ENCODE results near the gene STK4.

Gene STK4

GRCh38 chr20:45082468-45082867, 116.2 kb downstream of the STK4 start:
- no peak overlapping the region for H2AK5ac ChIP-seq (ENCODE audit: low read depth, low read length)
- H3K14ac ChIP-seq (ENCODE audit: low read length) = no peak overlapping the region
- H2AFZ ChIP-seq (ENCODE audit: low read length) = no peak overlapping the region
- no peak overlapping the region for H4K91ac ChIP-seq (ENCODE audit: low read depth, low read length, poor library complexity)
- no peak overlapping the region for H3K4me3 ChIP-seq (ENCODE audit: low read length in 2 of 2)
- H4K8ac ChIP-seq (ENCODE audit: low read depth, low read length) = no peak overlapping the region
- no peak overlapping the region for H3K9ac ChIP-seq (ENCODE audit: low read depth, low read length, poor library complexity)
- H3K23ac ChIP-seq (ENCODE audit: low read depth, low read length, poor library complexity) = no peak overlapping the region
- no peak overlapping the region for H2BK120ac ChIP-seq (ENCODE audit: low read depth, low read length)
- no peak for DNase-seq (ENCODE audit: low spot score)
- H3K36me3 ChIP-seq (replicated peaks in 1 of 2; ENCODE audit: control insufficient read depth in 2 of 2, insufficient read depth in 2 of 2, low read length in 2 of 2) = peaks cover 6 to 45% of the 10 kb centered on the region in 2 donors
- WGBS, 2 donors (ENCODE audit: extremely low coverage in 2 of 2, insufficient read length in 2 of 2, insufficient replicate concordance in 1 of 2) = no CpG with 5 or more reads among the region's 3 CpGs
- no peak overlapping the region for H2BK5ac ChIP-seq (ENCODE audit: low read length)
- H3K27ac ChIP-seq (replicated peaks; ENCODE audit: low read length) = no peak overlapping the region
- no peaks in the 10 kb centered on the region for H3K27me3 ChIP-seq (ENCODE audit: control insufficient read depth in 3 of 3, insufficient read depth in 3 of 3, low read depth in 1 of 3, low read length in 3 of 3)
- H2BK12ac ChIP-seq (ENCODE audit: low read length) = no peak overlapping the region
- no peak overlapping the region for H2BK15ac ChIP-seq (ENCODE audit: low read length)
- no peak overlapping the region for H3K18ac ChIP-seq (ENCODE audit: low read length)
- H3K4ac ChIP-seq (ENCODE audit: low read length) = no peak overlapping the region
- H3K9me3 ChIP-seq (replicated peaks in 1 of 2; ENCODE audit: control insufficient read depth in 2 of 2, insufficient read depth in 1 of 2, low read depth in 1 of 2, low read length in 2 of 2) = peaks cover 3 to 10% of the 10 kb centered on the region in 2 donors
- no peaks in the 10 kb centered on the region for H3K79me1 ChIP-seq (ENCODE audit: low read depth, low read length)
- H3K4me2 ChIP-seq (ENCODE audit: insufficient read depth, low read length, poor library complexity, severe bottlenecking) = no peak overlapping the region
- H3K4me1 ChIP-seq (ENCODE audit: control insufficient read depth in 2 of 2, insufficient read depth in 1 of 2, low read depth in 1 of 2, low read length in 2 of 2) = no peaks in the 10 kb centered on the region

- no CpG with 5 or more reads among the region's 1 CpG for WGBS, 2 donors (ENCODE audit: extremely low coverage in 2 of 2, insufficient read length in 2 of 2, insufficient replicate concordance in 1 of 2)
- no peak overlapping the region for H3K27ac ChIP-seq (replicated peaks; ENCODE audit: low read length)
- H2BK5ac ChIP-seq (ENCODE audit: low read length) = no peak overlapping the region
- no peak overlapping the region for H3K18ac ChIP-seq (ENCODE audit: low read length)
- no peak overlapping the region for H3K9ac ChIP-seq (ENCODE audit: low read depth, low read length, poor library complexity)
- no peak overlapping the region for H3K14ac ChIP-seq (ENCODE audit: low read length)
- H3K4me2 ChIP-seq (ENCODE audit: insufficient read depth, low read length, poor library complexity, severe bottlenecking) = no peak overlapping the region
- DNase-seq (ENCODE audit: low spot score) = no peak
- no peak overlapping the region for H4K8ac ChIP-seq (ENCODE audit: low read depth, low read length)
- H2BK120ac ChIP-seq (ENCODE audit: low read depth, low read length) = no peak overlapping the region
- H2BK15ac ChIP-seq (ENCODE audit: low read length) = no peak overlapping the region
- H3K9me3 ChIP-seq (replicated peaks in 1 of 2; ENCODE audit: control insufficient read depth in 2 of 2, insufficient read depth in 1 of 2, low read depth in 1 of 2, low read length in 2 of 2) = peaks cover 3 to 10% of the 10 kb centered on the region in 2 donors
- no peaks in the 10 kb centered on the region for H3K79me1 ChIP-seq (ENCODE audit: low read depth, low read length)
- H3K4ac ChIP-seq (ENCODE audit: low read length) = no peak overlapping the region
- no peak overlapping the region for H4K91ac ChIP-seq (ENCODE audit: low read depth, low read length, poor library complexity)
- H2AFZ ChIP-seq (ENCODE audit: low read length) = no peak overlapping the region
- peaks cover 6 to 41% of the 10 kb centered on the region in 2 donors for H3K36me3 ChIP-seq (replicated peaks in 1 of 2; ENCODE audit: control insufficient read depth in 2 of 2, insufficient read depth in 2 of 2, low read length in 2 of 2)
- H3K27me3 ChIP-seq (ENCODE audit: control insufficient read depth in 3 of 3, insufficient read depth in 3 of 3, low read depth in 1 of 3, low read length in 3 of 3) = no peaks in the 10 kb centered on the region
- H3K4me1 ChIP-seq (ENCODE audit: control insufficient read depth in 2 of 2, insufficient read depth in 1 of 2, low read depth in 1 of 2, low read length in 2 of 2) = no peaks in the 10 kb centered on the region
- H2AK5ac ChIP-seq (ENCODE audit: low read depth, low read length) = no peak overlapping the region
- H2BK12ac ChIP-seq (ENCODE audit: low read length) = no peak overlapping the region
- no peak overlapping the region for H3K4me3 ChIP-seq (ENCODE audit: low read length in 2 of 2)
- no peak overlapping the region for H3K23ac ChIP-seq (ENCODE audit: low read depth, low read length, poor library complexity)
Observed at GRCh38 chr20:45083127-45083526, 116.8 kb downstream of the STK4 start.

GRCh38 chr20:45085289-45085688, 119.0 kb downstream of the STK4 start:
- H2AFZ ChIP-seq (ENCODE audit: low read length) = no peak overlapping the region
- H3K18ac ChIP-seq (ENCODE audit: low read length) = no peak overlapping the region
- no peak overlapping the region for H3K9ac ChIP-seq (ENCODE audit: low read depth, low read length, poor library complexity)
- H2BK120ac ChIP-seq (ENCODE audit: low read depth, low read length) = no peak overlapping the region
- H3K4me3 ChIP-seq (ENCODE audit: low read length in 2 of 2) = no peak overlapping the region
- no peak overlapping the region for H2BK5ac ChIP-seq (ENCODE audit: low read length)
- H3K9me3 ChIP-seq (replicated peaks in 1 of 2; ENCODE audit: control insufficient read depth in 2 of 2, insufficient read depth in 1 of 2, low read depth in 1 of 2, low read length in 2 of 2) = peaks cover 3 to 10% of the 10 kb centered on the region in 2 donors
- H2BK15ac ChIP-seq (ENCODE audit: low read length) = no peak overlapping the region
- no peak overlapping the region for H4K8ac ChIP-seq (ENCODE audit: low read depth, low read length)
- H3K4ac ChIP-seq (ENCODE audit: low read length) = no peak overlapping the region
- H4K91ac ChIP-seq (ENCODE audit: low read depth, low read length, poor library complexity) = no peak overlapping the region
- H3K36me3 ChIP-seq (replicated peaks in 1 of 2; ENCODE audit: control insufficient read depth in 2 of 2, insufficient read depth in 2 of 2, low read length in 2 of 2) = peaks cover 3 to 26% of the 10 kb centered on the region in 2 donors
- H2AK5ac ChIP-seq (ENCODE audit: low read depth, low read length) = no peak overlapping the region
- no peak overlapping the region for H2BK12ac ChIP-seq (ENCODE audit: low read length)
- H3K27ac ChIP-seq (replicated peaks; ENCODE audit: low read length) = no peak overlapping the region
- no peak overlapping the region for H3K14ac ChIP-seq (ENCODE audit: low read length)
- H3K27me3 ChIP-seq (ENCODE audit: control insufficient read depth in 3 of 3, insufficient read depth in 3 of 3, low read depth in 1 of 3, low read length in 3 of 3) = no peaks in the 10 kb centered on the region
- no peaks in the 10 kb centered on the region for H3K4me1 ChIP-seq (ENCODE audit: control insufficient read depth in 2 of 2, insufficient read depth in 1 of 2, low read depth in 1 of 2, low read length in 2 of 2)
- H3K23ac ChIP-seq (ENCODE audit: low read depth, low read length, poor library complexity) = no peak overlapping the region
- no peaks in the 10 kb centered on the region for H3K79me1 ChIP-seq (ENCODE audit: low read depth, low read length)
- no CpG with 5 or more reads among the region's 2 CpGs for WGBS, 2 donors (ENCODE audit: extremely low coverage in 2 of 2, insufficient read length in 2 of 2, insufficient replicate concordance in 1 of 2)
- no peak overlapping the region for H3K4me2 ChIP-seq (ENCODE audit: insufficient read depth, low read length, poor library complexity, severe bottlenecking)
- DNase-seq (ENCODE audit: low spot score) = no peak

- Histone ChIP-seq H3K79me1 (ENCODE audit: low read depth, low read length) (no peaks in the 10 kb centered on the region), H3K18ac (ENCODE audit: low read length) (no peak overlapping the region), H3K9ac (ENCODE audit: low read depth, low read length, poor library complexity) (no peak overlapping the region), H3K4me3 (ENCODE audit: low read length in 2 of 2) (no peak overlapping the region), H2AFZ (ENCODE audit: low read length) (no peak overlapping the region), H4K91ac (ENCODE audit: low read depth, low read length, poor library complexity) (no peak overlapping the region), H2BK15ac (ENCODE audit: low read length) (no peak overlapping the region), H2BK12ac (ENCODE audit: low read length) (no peak overlapping the region), H3K36me3 (replicated peaks in 1 of 2; ENCODE audit: control insufficient read depth in 2 of 2, insufficient read depth in 2 of 2, low read length in 2 of 2) (peaks cover 2 to 20% of the 10 kb centered on the region in 2 donors), H4K8ac (ENCODE audit: low read depth, low read length) (no peak overlapping the region), H3K4me2 (ENCODE audit: insufficient read depth, low read length, poor library complexity, severe bottlenecking) (no peak overlapping the region), H3K4me1 (ENCODE audit: control insufficient read depth in 2 of 2, insufficient read depth in 1 of 2, low read depth in 1 of 2, low read length in 2 of 2) (no peaks in the 10 kb centered on the region), H3K4ac (ENCODE audit: low read length) (no peak overlapping the region), H2BK5ac (ENCODE audit: low read length) (no peak overlapping the region), H2BK120ac (ENCODE audit: low read depth, low read length) (no peak overlapping the region), H2AK5ac (ENCODE audit: low read depth, low read length) (no peak overlapping the region), H3K23ac (ENCODE audit: low read depth, low read length, poor library complexity) (no peak overlapping the region), H3K27me3 (ENCODE audit: control insufficient read depth in 3 of 3, insufficient read depth in 3 of 3, low read depth in 1 of 3, low read length in 3 of 3) (no peaks in the 10 kb centered on the region), H3K14ac (ENCODE audit: low read length) (no peak overlapping the region), H3K9me3 (replicated peaks in 1 of 2; ENCODE audit: control insufficient read depth in 2 of 2, insufficient read depth in 1 of 2, low read depth in 1 of 2, low read length in 2 of 2) (peaks cover 3 to 10% of the 10 kb centered on the region in 2 donors), H3K27ac (replicated peaks; ENCODE audit: low read length) (no peak overlapping the region)
- no peak for DNase-seq (ENCODE audit: low spot score)
- no CpG with 5 or more reads among the region's 1 CpG for WGBS, 2 donors (ENCODE audit: extremely low coverage in 2 of 2, insufficient read length in 2 of 2, insufficient replicate concordance in 1 of 2)
Observed at GRCh38 chr20:45085867-45086266, 119.6 kb downstream of the STK4 start.

All from neuronal stem cell (in vitro differentiated cells).